Neutrophil (primary cell): ENCODE measurements around the gene MOGAT1.
A peak's percentile ranks its signal among the peaks of the same experiment; 100 is the strongest.

Experiments used
- H3K27ac ChIP-seq: fragments of 200-600 bp; sonication (generic); 2 replicates; pipeline ENCODE4 v1.5.1; 2016; ENCODE audit warnings: mild to moderate bottlenecking, moderate library complexity
- H3K27me3 ChIP-seq: fragments of 200-600 bp; sonication (generic); 2 replicates; pipeline ENCODE4 v1.6.0; 2016; ENCODE audit warnings: mild to moderate bottlenecking
- H3K36me3 ChIP-seq: fragments of 200-600 bp; sonication (generic); 2 replicates; pipeline ENCODE4 v1.5.1; 2017
- H3K4me1 ChIP-seq, 2 experiments: fragments of 200-600 bp in 1 of 2; sonication (generic) in 1 of 2; 1 replicate in 1 of 2; 2 replicates in 1 of 2; pipeline versions ENCODE4 v1.5.1 to v1.6.1; 2013 to 2016; ENCODE audit warnings: low read depth in 1 of 2, low read length in 1 of 2, mild to moderate bottlenecking in 1 of 2, moderate library complexity in 1 of 2; ENCODE audit not compliant: control insufficient read depth in 1 of 2, insufficient read depth in 1 of 2
- H3K4me3 ChIP-seq, 2 experiments: fragments of 200-600 bp in 1 of 2; sonication (generic) in 1 of 2; 1 replicate in 1 of 2; 2 replicates in 1 of 2; pipeline ENCODE4 v1.5.1; 2013 to 2016; ENCODE audit warnings: low read depth in 1 of 2, low read length in 1 of 2, mild to moderate bottlenecking in 1 of 2, moderate library complexity in 1 of 2
- H3K9me3 ChIP-seq: fragments of 200-600 bp; sonication (generic); 2 replicates; pipeline ENCODE4 v1.5.1; 2016
- TF ChIP-seq, protein P1 (sequence below): fragments of 200-600 bp; sonication (generic); IDR thresholded peaks from 2 replicates; pipeline ENCODE4 v1.5.1; 2016; ENCODE audit warnings: antibody characterized with exemption

Gene MOGAT1

GRCh38 chr2:222747526-222748160 is 76.2 kb downstream of the MOGAT1 start:
- Histone ChIP-seq H3K4me1 (peaks cover 5 to 8% of the 10 kb centered on the region in 2 experiments), H3K9me3 (no peaks in the 10 kb centered on the region), H3K4me3 (no peak overlapping the region), H3K27me3 (peaks cover 41% of the 10 kb centered on the region), H3K27ac (no peak overlapping the region), H3K36me3 (no peaks in the 10 kb centered on the region)
- TF ChIP-seq, protein P1, sequence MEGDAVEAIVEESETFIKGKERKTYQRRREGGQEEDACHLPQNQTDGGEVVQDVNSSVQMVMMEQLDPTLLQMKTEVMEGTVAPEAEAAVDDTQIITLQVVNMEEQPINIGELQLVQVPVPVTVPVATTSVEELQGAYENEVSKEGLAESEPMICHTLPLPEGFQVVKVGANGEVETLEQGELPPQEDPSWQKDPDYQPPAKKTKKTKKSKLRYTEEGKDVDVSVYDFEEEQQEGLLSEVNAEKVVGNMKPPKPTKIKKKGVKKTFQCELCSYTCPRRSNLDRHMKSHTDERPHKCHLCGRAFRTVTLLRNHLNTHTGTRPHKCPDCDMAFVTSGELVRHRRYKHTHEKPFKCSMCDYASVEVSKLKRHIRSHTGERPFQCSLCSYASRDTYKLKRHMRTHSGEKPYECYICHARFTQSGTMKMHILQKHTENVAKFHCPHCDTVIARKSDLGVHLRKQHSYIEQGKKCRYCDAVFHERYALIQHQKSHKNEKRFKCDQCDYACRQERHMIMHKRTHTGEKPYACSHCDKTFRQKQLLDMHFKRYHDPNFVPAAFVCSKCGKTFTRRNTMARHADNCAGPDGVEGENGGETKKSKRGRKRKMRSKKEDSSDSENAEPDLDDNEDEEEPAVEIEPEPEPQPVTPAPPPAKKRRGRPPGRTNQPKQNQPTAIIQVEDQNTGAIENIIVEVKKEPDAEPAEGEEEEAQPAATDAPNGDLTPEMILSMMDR, result no peak

DNA sequence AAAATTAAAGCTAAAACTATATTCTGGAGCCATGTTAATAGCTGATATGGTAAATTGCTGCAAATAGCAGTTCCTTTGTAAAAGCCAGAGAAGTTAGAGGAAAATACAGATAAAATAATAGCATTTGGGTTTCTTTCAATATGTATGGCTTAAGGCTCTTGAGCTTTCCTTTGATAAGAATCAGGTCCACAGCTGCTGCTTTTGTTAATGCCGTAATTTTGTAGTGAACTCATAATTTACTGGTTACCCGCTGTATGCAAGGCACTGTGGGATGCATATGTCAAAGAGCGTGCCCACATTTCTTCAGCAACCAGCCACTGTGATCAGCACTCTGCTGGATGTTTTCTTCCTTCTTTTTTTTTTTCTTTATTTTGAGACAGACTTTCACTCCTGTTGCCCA is 79.1 kb downstream of the MOGAT1 start:
- H3K9me3 ChIP-seq, result no peaks in the 10 kb centered on the region
- no peak overlapping the region for H3K4me3 ChIP-seq
- H3K36me3 ChIP-seq, result no peaks in the 10 kb centered on the region
- H3K4me1 ChIP-seq, result peaks cover 5 to 8% of the 10 kb centered on the region in 2 experiments
- TF ChIP-seq, protein P1, result no peak
- peaks cover 18% of the 10 kb centered on the region for H3K27me3 ChIP-seq
- no peak overlapping the region for H3K27ac ChIP-seq

DNA sequence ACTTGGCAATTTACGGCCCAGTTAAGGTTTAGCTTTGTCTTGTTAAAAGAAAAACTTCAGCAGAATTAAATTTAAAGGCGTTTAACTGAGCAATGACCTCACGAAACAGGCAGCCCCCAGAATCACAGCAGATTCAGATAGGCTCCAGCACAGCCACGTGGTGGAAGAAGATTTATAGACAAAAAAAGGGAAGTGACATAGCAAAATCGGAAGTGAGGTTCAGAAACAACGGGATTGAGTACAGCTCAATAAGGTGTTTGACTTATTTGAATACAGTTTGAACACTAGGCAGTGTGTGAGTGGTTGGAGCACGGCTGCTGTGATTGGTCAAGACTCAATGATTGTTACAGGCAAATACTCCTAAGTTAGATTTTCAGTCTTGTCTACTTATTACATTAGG is 79.8 kb downstream of the MOGAT1 start:
- Histone ChIP-seq H3K4me3 (no peak overlapping the region), H3K36me3 (no peaks in the 10 kb centered on the region), H3K4me1 (peaks cover 5 to 8% of the 10 kb centered on the region in 2 experiments), H3K9me3 (no peaks in the 10 kb centered on the region), H3K27ac (peak overlapping the region; percentile 4), H3K27me3 (peaks cover 15% of the 10 kb centered on the region)
- TF ChIP-seq, protein P1, result no peak

DNA sequence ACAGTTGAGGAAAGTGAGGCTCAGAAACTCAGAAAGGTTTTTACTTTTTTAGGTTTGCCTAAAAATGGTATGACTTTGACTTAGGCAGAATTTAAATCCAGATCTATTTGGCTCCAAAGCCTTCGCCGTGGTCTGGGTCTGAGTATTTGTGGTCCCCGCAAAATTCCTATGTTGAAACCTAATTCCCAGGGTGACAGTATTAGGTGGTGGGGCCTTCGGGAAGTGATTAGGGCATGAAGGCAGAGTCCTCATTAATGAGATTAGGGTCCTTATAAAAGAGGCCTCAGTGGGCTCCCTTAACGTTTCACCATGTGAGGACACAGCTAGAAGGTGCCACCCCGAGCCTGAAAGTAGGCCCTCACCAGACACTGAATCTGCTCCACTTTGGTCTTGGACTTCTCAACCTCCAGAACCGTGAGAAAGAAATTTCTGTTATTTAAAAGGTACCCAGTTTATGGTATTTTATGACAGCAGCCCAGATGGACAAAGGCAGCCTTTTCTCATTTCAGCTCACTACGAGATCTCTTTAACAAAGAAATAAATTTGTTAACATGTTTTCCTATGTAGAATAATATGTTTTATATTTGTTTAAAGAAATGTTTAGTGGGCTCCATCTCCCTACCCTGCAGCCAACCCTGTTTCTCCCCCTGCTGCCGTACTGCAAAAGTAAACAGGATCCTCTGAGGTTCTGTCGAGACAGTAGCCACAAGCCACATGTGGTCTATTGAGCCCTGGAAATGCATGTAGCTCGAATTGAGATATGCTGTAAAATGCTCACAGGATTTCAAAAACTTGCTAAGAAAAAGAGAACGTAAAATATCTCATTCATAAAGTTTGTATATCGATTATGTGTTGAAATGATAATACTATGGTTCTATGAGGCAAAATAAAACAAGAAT is 80.6 kb downstream of the MOGAT1 start:
- Histone ChIP-seq H3K9me3 (no peaks in the 10 kb centered on the region), H3K36me3 (no peaks in the 10 kb centered on the region), H3K27me3 (peaks cover 15% of the 10 kb centered on the region), H3K27ac (no peak overlapping the region), H3K4me1 (peaks cover 5 to 8% of the 10 kb centered on the region in 2 experiments), H3K4me3 (no peak overlapping the region)
- TF ChIP-seq, protein P1, result no peak

- Histone ChIP-seq H3K27me3 (peaks cover 10% of the 10 kb centered on the region), H3K4me1 (peaks cover 5 to 8% of the 10 kb centered on the region in 2 experiments), H3K9me3 (no peaks in the 10 kb centered on the region), H3K27ac (no peak overlapping the region), H3K4me3 (no peak overlapping the region), H3K36me3 (no peaks in the 10 kb centered on the region)
- TF ChIP-seq, protein P1, result no peak
These were observed 81.3 kb downstream of the MOGAT1 start for GRCh38 chr2:222752746-222753145.
